GM18519 (cell line): ENCODE results near the gene FAM219B.

Experiments
- ATAC-seq: cut with Tn5 transposase; IDR thresholded peaks from one replicate; pipeline ENCODE4 v1.9.1; 2021; ENCODE audit warnings: mild to moderate bottlenecking, moderate library complexity; ENCODE audit not compliant: unreplicated experiment, low FRiP score

FAM219B gene

DNA sequence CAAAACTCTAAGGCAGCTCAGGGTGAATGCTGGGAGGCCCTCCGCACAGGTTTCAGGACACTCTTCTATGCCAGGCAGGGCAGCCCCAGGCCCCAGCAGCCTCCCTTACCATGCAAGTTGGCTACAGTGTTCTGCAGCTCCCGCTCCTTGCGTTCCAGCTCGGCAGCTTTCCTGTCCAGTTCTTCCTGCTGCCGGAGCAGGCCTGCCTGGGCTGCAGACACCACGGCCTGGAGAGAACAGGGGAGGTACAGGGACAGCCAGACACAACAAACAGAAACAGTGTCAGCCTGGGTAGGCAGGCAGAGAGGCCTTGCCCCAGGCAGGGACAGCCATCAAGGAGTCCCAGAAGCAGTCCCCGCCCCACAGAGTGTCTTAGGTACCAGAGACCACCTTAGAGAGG is 54.7 kb downstream of the FAM219B start:
- no peak for ATAC-seq

DNA sequence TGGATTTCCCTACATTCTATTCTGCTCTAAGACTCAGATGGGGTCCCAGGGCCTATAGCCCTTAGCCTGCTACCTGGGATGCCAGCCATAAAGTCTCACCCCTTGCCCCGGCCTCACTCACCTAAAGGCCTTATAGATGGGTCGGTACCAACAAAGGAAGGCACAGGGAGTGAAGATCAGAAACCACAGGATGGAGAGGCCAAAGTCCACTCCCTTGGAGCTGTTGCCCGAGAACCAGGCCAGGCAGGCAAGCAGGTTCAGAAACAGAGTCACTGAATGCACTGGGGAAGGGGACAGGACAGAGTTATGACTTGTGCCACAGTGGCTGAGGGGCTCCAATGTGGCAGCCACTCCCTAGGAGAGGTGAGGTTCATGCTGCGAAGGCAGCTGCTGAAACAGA is 56.3 kb downstream of the FAM219B start:
- no peak for ATAC-seq
